Activated naive CD4-positive, alpha-beta T cell treated with anti-CD3 and anti-CD28 coated beads, Interleukin-2, amount 50 U/mL, for 16 hours (primary cell): Measurements from ENCODE around the gene AHRR.
A peak's percentile ranks its signal among the peaks of the same experiment; 100 is the strongest.
"Not testable (repeated sequence)": the region's sequence is repeated elsewhere in the genome, so short reads cannot be mapped to it uniquely, and the experiment has no call there.

ENCODE experiments used
- DNase-seq: peaks from one replicate; pipeline ENCODE4 v3.0.0-alpha.2; 2020

AHRR gene

GRCh38 chr5:380701-381309, 59.3 kb downstream of the AHRR start:
- DNase-seq, result no peak

GRCh38 chr5:383066-383465, 61.6 kb downstream of the AHRR start:
- DNase-seq, result no peak

GRCh38 chr5:383621-384020, 62.1 kb downstream of the AHRR start:
- DNase-seq, result peak; percentile 11

GRCh38 chr5:384576-384975, 63.1 kb downstream of the AHRR start:
- not testable (repeated sequence) for DNase-seq

GRCh38 chr5:385321-385720, 63.8 kb downstream of the AHRR start:
- no peak for DNase-seq

GRCh38 chr5:386432-387341, 65.2 kb downstream of the AHRR start:
- DNase-seq, result no peak

- DNase-seq, result no peak
These were observed 66.2 kb downstream of the AHRR start for GRCh38 chr5:387491-388265.

- DNase-seq, result no peak
These were observed 67.0 kb downstream of the AHRR start for GRCh38 chr5:388266-389196.

GRCh38 chr5:389197-389821, 67.8 kb downstream of the AHRR start:
- DNase-seq, result no peak

- DNase-seq, result no peak
These were observed 68.5 kb downstream of the AHRR start for GRCh38 chr5:389891-390622.

GRCh38 chr5:390623-391491, 69.3 kb downstream of the AHRR start:
- DNase-seq, result no peak

- peak; percentile 82 for DNase-seq
These were observed 71.0 kb downstream of the AHRR start for GRCh38 chr5:392431-392988.

GRCh38 chr5:393846-394275, 72.3 kb downstream of the AHRR start:
- DNase-seq, result no peak

GRCh38 chr5:394671-395155, 73.2 kb downstream of the AHRR start:
- DNase-seq, result no peak

- DNase-seq, result no peak
These were observed 73.8 kb downstream of the AHRR start for GRCh38 chr5:395156-395920.

GRCh38 chr5:395921-396530, 74.5 kb downstream of the AHRR start:
- DNase-seq, result no peak

GRCh38 chr5:396531-396961, 75.0 kb downstream of the AHRR start:
- DNase-seq, result no peak

- not testable (repeated sequence) for DNase-seq
These were observed 76.6 kb downstream of the AHRR start for GRCh38 chr5:398141-398474.
